WI38 (cell line): ENCODE data around the gene NR3C2.

Experiments
- H3K4me3 ChIP-seq: 2 replicates; pipeline ENCODE4 v1.5.1; 2011; ENCODE audit warnings: low read depth, mild to moderate bottlenecking, control low read depth, low read length
- TF ChIP-seq, protein P1 (sequence below): IDR thresholded peaks from 2 replicates; pipeline ENCODE4 v1.5.1; 2012; ENCODE audit warnings: low read depth, mild to moderate bottlenecking, control low read depth, low read length

NR3C2 gene

DNA sequence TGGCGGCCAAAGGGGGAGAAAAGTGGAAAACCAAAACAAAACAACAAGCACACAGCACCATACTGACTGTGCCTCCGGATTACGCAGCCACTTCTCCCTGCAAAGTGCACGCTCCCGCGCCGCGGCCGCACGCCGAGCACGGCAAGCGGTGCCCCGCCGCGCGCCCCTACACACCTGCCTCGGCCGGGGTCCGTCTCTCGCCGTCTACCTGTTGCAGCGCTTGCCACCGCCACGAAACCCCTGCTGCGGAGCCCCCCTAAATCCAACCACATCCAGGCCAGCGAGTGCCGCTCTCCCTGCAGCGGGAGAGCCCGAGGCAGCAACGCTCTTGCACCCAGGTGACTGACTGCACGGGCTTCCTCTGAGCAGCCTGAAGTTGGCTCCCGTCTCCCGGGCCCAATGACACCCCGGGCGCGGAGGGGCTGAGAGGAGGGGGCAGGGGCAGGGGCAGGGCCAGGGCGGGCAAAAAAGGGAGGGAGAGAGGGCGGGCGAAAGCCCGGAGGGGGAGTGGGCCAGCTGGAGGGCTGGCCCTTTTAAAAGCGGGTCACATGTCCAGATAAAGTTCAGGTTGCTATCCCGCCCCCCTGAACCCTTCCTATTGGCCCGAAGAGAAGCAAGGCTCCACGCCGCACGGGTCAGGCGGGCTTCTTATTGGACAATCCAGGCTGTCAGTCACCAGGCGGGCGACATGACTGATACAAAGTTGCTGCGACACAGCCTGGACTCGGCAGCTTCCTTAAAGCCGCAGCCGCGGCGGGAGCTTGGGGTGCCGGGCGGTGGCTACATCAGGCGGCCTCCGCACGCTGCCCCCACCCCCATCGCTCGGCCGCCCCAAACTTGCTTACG lies at the start of gene NR3C2:
Gene NR3C2 (minus strand): TSS at position 429 of the 846 bp plus-strand sequence.
- TF ChIP-seq, protein P1, sequence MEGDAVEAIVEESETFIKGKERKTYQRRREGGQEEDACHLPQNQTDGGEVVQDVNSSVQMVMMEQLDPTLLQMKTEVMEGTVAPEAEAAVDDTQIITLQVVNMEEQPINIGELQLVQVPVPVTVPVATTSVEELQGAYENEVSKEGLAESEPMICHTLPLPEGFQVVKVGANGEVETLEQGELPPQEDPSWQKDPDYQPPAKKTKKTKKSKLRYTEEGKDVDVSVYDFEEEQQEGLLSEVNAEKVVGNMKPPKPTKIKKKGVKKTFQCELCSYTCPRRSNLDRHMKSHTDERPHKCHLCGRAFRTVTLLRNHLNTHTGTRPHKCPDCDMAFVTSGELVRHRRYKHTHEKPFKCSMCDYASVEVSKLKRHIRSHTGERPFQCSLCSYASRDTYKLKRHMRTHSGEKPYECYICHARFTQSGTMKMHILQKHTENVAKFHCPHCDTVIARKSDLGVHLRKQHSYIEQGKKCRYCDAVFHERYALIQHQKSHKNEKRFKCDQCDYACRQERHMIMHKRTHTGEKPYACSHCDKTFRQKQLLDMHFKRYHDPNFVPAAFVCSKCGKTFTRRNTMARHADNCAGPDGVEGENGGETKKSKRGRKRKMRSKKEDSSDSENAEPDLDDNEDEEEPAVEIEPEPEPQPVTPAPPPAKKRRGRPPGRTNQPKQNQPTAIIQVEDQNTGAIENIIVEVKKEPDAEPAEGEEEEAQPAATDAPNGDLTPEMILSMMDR, result no peak
- H3K4me3 ChIP-seq, result peak within 1 kb of the TSS; percentile 81

DNA sequence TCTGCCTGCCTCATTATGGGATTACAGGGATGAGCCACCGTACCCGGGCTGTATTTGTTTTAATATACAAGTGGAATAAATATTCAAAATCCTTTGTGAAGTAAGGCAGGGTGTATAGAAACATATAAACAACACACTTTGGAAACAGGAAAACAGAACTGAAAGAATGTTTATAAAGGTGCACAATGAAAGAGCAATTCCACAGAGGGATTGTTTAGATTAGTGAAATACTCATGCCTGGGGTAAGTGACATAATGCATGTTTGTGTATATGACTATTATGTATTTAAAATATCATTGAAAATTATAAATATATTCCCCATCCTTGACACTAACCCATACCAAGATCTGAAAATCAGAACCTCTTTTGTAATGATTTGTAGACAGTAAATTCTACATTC lies 45.0 kb upstream of the NR3C2 start:
- TF ChIP-seq, protein P1, result no peak
- no peak overlapping the region for H3K4me3 ChIP-seq

DNA sequence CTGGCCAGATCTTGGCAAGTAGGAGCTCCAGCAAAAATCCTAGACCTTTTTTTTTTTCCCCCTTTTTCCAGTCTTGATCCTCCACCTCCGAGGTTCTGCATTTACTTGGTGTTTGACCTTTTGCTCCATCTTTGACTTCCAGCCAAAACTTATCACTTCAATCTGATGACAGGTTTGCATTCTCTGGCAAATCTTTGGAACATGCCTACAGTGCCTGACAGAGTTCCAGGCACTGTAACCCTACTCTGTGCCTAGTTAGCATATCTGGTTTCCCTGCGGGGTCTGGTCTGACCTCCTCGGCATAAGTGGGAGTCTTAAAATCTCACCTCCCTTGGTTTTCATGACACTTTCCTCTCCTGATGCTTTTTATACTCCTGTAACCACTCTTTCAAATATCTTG lies 39.4 kb upstream of the NR3C2 start:
- TF ChIP-seq, protein P1, result no peak
- no peak overlapping the region for H3K4me3 ChIP-seq

DNA sequence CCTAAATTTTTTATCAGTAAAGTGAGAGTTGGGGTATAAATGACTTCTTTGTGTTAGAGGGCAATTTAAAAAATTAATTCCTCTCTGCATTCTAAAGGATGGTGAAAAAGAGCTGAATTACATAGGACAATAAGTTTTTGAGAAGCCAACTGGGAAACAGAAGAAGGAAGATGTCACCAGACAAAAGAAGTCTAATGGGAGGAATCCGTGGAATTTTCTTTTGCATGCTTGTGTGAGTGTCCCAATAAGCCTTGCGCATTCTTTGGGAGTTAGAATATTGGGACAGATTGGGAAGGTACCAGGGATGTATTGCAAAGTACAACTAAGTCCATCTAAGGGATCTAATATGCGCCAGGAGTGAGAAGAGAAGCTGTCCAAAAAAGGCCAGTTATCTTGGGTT lies 35.1 kb upstream of the NR3C2 start:
- TF ChIP-seq, protein P1, result no peak
- no peak overlapping the region for H3K4me3 ChIP-seq

DNA sequence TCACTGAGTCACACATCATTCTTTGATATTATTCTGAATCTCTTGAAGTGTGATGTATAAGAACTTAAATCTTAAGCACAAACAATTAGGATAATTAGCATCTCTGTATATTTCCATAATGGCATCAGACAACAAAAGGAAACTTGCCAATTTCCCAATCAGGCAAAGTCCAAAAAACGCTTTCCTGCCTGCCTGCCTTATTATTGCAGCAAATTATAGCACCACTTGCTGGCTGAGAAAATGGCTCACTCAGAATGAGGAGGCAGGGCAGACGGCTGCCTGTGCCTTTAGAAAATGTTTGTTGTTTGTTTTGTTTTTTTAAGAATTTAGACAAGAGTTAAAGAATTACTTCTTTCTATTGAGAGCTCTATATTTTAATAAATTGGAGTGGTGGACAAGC lies 27.7 kb upstream of the NR3C2 start:
- TF ChIP-seq, protein P1, result no peak
- H3K4me3 ChIP-seq, result no peak overlapping the region

DNA sequence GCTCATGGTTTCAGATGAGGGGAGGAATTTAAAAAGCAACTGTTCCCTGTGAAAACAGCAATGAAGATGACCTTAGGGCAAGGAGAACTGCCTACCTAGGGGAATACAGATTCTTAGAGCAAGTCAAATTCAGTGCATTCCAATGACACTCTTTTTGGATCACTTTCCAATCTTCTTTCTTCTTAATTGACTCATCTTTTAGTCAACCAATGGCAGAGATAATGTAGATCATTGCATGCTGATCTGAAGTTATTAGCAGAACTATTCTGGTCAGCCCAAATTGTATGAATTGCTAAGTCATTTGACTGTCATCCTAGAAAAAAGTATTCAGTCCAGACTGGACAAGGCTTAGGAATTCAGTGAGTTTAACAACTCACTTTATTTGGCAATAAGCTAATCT lies 12.6 kb upstream of the NR3C2 start:
- TF ChIP-seq, protein P1, result no peak

DNA sequence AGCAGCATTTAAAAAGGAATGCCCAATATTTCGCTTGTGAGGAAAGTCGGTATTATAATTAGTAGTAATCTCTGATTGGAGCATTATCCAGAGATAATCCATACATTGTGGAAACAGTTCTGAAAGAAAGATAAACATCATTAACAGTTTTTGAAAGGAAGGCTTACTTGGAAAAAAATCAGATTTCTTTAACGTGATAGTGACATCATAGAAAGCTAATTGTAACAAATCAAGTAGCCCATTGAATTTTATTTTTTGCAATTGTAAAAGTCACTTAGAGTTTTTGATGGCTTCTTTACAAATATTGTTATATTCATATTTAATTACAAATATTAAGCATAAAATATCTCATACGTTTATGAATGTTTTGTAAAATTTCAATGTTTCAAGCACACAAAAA lies 11.6 kb upstream of the NR3C2 start:
- no peak overlapping the region for H3K4me3 ChIP-seq
- TF ChIP-seq, protein P1, result no peak

More for the DNA sequence above, 12.6 kb upstream of the NR3C2 start:
- H3K4me3 ChIP-seq, result no peak overlapping the region
